Right lung (tissue), 5 donors: ENCODE measurements around the gene MORF4L1. TPM values are rescaled to one million over a fixed set of nuclear protein-coding genes. Genes with fewer than 3 reads are reported as not detected.

Experiments used
- DNase-seq, 2 donors: peaks; one replicate each; pipeline ENCODE4 v3.0.0-alpha.2; 2013
- polyA plus RNA-seq, 5 donors: library from polyadenylated mRNA; unstranded; fragments of 120-200 nt; gene quantifications; one replicate each; pipeline versions ENCODE4 v1.2.1 to v1.2.3, GENCODE V29; 2013; ENCODE audit warnings: inconsistent platforms in 1 of 5, low replicate concordance in 1 of 5; ENCODE audit not compliant: insufficient read length in 5 of 5, insufficient read depth in 1 of 5

Gene MORF4L1
- polyA plus RNA-seq, 5 donors = 694 to 853 (median 735) TPM

DNA sequence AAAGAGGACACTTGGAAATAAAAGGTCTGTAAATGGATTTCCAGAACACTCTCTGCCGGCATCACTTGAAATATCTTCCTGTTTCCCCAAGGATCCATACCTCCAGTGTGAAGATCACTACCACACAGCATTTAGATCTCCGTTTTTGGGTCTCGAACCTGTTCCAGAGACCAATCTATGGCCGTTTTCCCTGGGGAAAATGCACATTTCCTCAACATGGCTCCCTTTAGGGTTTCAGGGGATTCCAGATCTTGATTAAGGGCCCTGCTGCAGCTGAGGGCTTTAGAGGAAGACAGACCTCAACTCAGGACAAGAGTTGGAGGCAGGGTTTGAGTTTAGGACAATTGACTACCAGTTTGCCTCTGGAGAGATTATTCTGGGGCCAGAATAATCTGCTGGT lies 70.1 kb downstream of the MORF4L1 start:
- DNase-seq = no peak

DNA sequence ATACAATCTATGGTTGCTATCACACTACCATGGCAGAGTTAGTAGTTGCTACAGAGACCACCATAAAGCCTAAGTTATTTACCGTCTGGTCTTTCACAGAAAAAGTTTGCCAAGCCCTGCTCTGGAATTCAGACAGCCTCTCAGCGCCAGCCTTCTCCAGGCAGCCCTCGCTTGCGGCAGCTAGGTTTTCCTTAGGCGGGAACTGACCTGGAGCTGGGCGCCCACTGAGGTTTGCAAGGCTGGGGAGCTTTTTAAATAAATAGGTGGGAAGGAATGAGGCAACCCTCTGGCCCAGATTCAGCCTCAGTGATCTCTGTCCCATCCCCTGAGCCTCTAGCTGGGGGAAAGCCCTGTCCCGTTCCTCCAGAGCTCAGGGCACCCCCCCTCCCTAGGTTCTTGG lies 71.0 kb downstream of the MORF4L1 start:
- no peak for DNase-seq

DNA sequence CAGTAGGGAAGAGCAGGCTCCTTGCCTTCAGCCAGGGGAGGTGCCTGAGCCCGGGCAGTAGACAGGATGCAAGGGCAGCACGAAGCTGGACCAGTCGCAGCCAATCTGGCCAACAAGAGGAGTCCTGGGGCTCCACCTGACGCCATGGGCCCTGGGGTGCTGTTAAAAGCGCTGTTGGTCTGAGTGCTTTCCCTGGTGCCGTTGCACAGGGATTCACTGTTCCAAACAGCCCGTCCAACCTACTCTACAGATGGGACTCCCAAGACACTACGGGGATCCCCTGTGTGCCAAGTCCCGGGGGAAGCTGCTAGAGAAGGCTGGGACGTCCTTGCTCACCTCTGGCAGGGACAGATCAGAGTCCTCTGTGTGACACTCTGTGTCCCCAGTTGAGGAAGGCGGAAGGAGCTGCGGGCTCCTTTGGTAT lies 71.5 kb downstream of the MORF4L1 start:
- DNase-seq = no peak

DNA sequence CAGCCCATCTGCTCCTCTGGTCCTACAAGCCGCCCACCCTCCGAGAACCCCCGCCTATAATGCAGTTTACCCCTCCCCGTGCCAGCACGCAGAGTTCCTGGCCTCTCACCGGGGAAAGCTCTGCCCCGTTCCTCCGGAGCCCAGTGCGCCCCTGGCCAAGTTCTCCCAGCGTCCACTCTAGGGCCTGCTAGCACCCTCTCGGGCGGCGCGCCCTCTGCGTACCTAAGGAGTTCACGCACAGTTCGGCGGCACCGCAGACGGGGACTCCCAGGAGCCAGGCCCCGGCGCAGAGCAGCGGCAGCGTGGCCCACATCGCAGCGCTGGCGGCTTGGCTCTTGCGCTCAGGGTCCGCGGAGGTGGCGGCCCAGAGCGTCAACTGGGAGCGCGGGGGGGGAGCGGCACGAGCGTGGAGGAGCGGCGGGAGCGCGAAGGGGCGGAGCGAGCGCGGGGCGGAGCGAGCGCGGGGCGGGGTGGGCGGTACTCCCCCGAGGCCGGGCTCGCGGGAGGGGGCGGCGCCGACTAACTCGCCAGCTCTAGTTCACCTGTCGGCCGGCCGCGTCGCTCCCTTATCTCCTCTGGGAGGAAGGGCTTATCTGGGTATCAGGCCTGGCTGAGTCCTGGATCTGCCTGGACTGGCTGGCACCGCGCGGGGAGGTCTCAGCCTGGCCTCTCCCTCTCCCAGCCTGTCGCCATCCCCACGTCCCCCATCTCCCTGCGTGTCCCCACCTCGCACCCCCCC lies 72.1 kb downstream of the MORF4L1 start, which contains the start of gene CTSH:
CTSH (minus strand) TSS at position 378 of the 739 bp plus-strand sequence; CDS start at position 313, 65 bp downstream.
- peak; percentile 41 to 74 for DNase-seq

DNA sequence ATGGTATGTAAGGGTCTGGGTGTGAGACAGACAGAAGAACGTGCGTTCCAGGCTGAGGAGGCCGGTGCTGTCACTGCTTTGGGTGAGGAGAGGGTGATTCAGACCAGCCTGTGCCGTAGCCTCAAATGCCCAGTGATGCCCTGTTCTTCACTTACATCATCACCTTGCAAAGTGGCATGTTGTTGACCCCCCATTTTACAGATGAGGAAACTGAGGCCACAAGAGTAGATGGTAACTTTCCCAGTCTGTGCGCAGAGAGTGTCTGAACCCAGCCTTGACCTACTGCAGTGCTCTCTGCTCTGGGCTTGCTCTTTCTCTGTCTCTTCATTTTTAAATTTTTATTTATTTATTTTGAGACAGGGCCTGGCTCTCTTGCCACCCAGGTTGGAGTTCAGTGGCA lies 73.8 kb downstream of the MORF4L1 start:
- DNase-seq = no peak

DNA sequence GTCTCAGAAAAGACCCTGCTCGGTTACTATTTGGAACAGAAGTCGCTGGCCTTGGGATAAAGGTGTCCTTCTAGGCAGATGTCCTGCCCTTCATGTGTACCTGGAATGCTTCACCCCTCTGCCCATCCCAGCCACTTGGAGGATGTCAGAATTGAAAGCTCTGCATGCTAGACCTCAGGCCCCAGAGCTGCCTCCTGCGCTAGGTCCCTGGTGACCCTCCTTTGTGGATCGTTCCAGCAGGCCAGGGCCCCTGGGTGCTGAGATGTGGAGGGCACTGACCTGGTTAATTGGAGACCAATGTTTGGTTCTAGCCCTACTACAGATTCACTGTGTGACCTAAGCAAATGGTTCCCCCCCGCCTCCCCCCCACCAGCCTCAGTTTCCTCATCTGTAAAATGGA lies 74.8 kb downstream of the MORF4L1 start:
- DNase-seq = no peak

Other genes with a start within 250 kb of the MORF4L1 start
- gene CHRNB4, start 231.7 kb upstream of the MORF4L1 start, polyA plus RNA-seq = under 1 TPM; 0.21 to 0.42 (median 0.29) TPM
- gene ADAMTS7, start 61.4 kb upstream of the MORF4L1 start, polyA plus RNA-seq = 10 to 100 TPM; 25.5 to 47.2 (median 34.1) TPM
- gene CTSH, start 72.2 kb downstream of the MORF4L1 start, polyA plus RNA-seq = 100 to 1,000 TPM; 112 to 271 (median 201) TPM
- 10 to 100 TPM in 4 of 5 donors, 1 to 10 TPM in 1; 6.7 to 39.9 (median 20.7) TPM for gene RASGRF1, start 217.9 kb downstream of the MORF4L1 start, polyA plus RNA-seq